ENCODE data around the gene MPRIP. TPM values are rescaled to one million over a fixed set of nuclear protein-coding genes. Genes with fewer than 3 reads are reported as not detected.
A peak's percentile ranks its signal among the peaks of the same experiment; 100 is the strongest.

MPRIP gene
- total and polyA plus RNA-seq, 4 donors = 87.7 to 186 (median 162) TPM

GRCh38 chr17:17127156-17127555, 84.9 kb downstream of the MPRIP start:
- WGBS (ENCODE audit: insufficient coverage) = 100% methylated on average over 2 of the region's 6 CpGs
- H3K9me3 ChIP-seq (ENCODE audit: control insufficient read depth, insufficient read depth, low read length) = no peaks in the 10 kb centered on the region
- no peak overlapping the region for H3K27ac ChIP-seq (ENCODE audit: low read depth, low read length)
- no peak overlapping the region for H3K4me3 ChIP-seq (ENCODE audit: low read depth, low read length)
- peaks cover 50% of the 10 kb centered on the region for H3K4me1 ChIP-seq (ENCODE audit: control insufficient read depth, insufficient read depth, low read length)
- peaks cover 62% of the 10 kb centered on the region for H3K36me3 ChIP-seq (ENCODE audit: control insufficient read depth, insufficient read depth, low read length)
- H3K27me3 ChIP-seq (ENCODE audit: control insufficient read depth, insufficient read depth, low read length) = no peaks in the 10 kb centered on the region
- no peak for DNase-seq (ENCODE audit: low read depth in 4 of 6, low spot score in 6 of 6)

- Histone ChIP-seq H3K27ac (ENCODE audit: low read depth, low read length) (no peak overlapping the region), H3K36me3 (ENCODE audit: control insufficient read depth, insufficient read depth, low read length) (peaks cover 67% of the 10 kb centered on the region), H3K4me1 (ENCODE audit: control insufficient read depth, insufficient read depth, low read length) (peaks cover 57% of the 10 kb centered on the region), H3K4me3 (ENCODE audit: low read depth, low read length) (no peak overlapping the region), H3K9me3 (ENCODE audit: control insufficient read depth, insufficient read depth, low read length) (no peaks in the 10 kb centered on the region), H3K27me3 (ENCODE audit: control insufficient read depth, insufficient read depth, low read length) (no peaks in the 10 kb centered on the region)
- no peak for DNase-seq (ENCODE audit: low read depth in 4 of 6, low spot score in 6 of 6)
- WGBS (ENCODE audit: insufficient coverage) = 95% methylated on average over 9 of the region's 11 CpGs
Measured at GRCh38 chr17:17127730-17128291, 85.6 kb downstream of the MPRIP start.

- no peaks in the 10 kb centered on the region for H3K9me3 ChIP-seq (ENCODE audit: control insufficient read depth, insufficient read depth, low read length)
- 94% methylated on average over 14 of the region's 14 CpGs for WGBS (ENCODE audit: insufficient coverage)
- no peak overlapping the region for H3K27ac ChIP-seq (ENCODE audit: low read depth, low read length)
- DNase-seq (ENCODE audit: low read depth in 4 of 6, low spot score in 6 of 6) = no peak
- peaks cover 64% of the 10 kb centered on the region for H3K4me1 ChIP-seq (ENCODE audit: control insufficient read depth, insufficient read depth, low read length)
- peaks cover 74% of the 10 kb centered on the region for H3K36me3 ChIP-seq (ENCODE audit: control insufficient read depth, insufficient read depth, low read length)
- H3K27me3 ChIP-seq (ENCODE audit: control insufficient read depth, insufficient read depth, low read length) = no peaks in the 10 kb centered on the region
- H3K4me3 ChIP-seq (ENCODE audit: low read depth, low read length) = no peak overlapping the region
Measured at GRCh38 chr17:17128476-17129075, 86.3 kb downstream of the MPRIP start.

- H3K36me3 ChIP-seq (ENCODE audit: control insufficient read depth, insufficient read depth, low read length) = peaks cover 82% of the 10 kb centered on the region
- WGBS (ENCODE audit: insufficient coverage) = 67% methylated on average over 4 of the region's 4 CpGs
- DNase-seq (ENCODE audit: low read depth in 4 of 6, low spot score in 6 of 6) = no peak
- no peaks in the 10 kb centered on the region for H3K9me3 ChIP-seq (ENCODE audit: control insufficient read depth, insufficient read depth, low read length)
- H3K27ac ChIP-seq (ENCODE audit: low read depth, low read length) = no peak overlapping the region
- no peaks in the 10 kb centered on the region for H3K27me3 ChIP-seq (ENCODE audit: control insufficient read depth, insufficient read depth, low read length)
- H3K4me1 ChIP-seq (ENCODE audit: control insufficient read depth, insufficient read depth, low read length) = peaks cover 73% of the 10 kb centered on the region
- H3K4me3 ChIP-seq (ENCODE audit: low read depth, low read length) = no peak overlapping the region
Measured at GRCh38 chr17:17129466-17129865, 87.2 kb downstream of the MPRIP start.

- Histone ChIP-seq H3K4me1 (ENCODE audit: control insufficient read depth, insufficient read depth, low read length) (peaks cover 73% of the 10 kb centered on the region), H3K36me3 (ENCODE audit: control insufficient read depth, insufficient read depth, low read length) (peaks cover 81% of the 10 kb centered on the region), H3K4me3 (ENCODE audit: low read depth, low read length) (no peak overlapping the region), H3K27me3 (ENCODE audit: control insufficient read depth, insufficient read depth, low read length) (no peaks in the 10 kb centered on the region), H3K27ac (ENCODE audit: low read depth, low read length) (no peak overlapping the region), H3K9me3 (ENCODE audit: control insufficient read depth, insufficient read depth, low read length) (no peaks in the 10 kb centered on the region)
- no peak for DNase-seq (ENCODE audit: low read depth in 4 of 6, low spot score in 6 of 6)
- WGBS (ENCODE audit: insufficient coverage) = 77% methylated on average over 9 of the region's 12 CpGs
Measured at GRCh38 chr17:17130077-17130844, 88.0 kb downstream of the MPRIP start.

GRCh38 chr17:17131839-17132238, 89.6 kb downstream of the MPRIP start:
- Histone ChIP-seq H3K27ac (ENCODE audit: low read depth, low read length) (no peak overlapping the region), H3K4me3 (ENCODE audit: low read depth, low read length) (no peak overlapping the region), H3K27me3 (ENCODE audit: control insufficient read depth, insufficient read depth, low read length) (no peaks in the 10 kb centered on the region), H3K9me3 (ENCODE audit: control insufficient read depth, insufficient read depth, low read length) (no peaks in the 10 kb centered on the region), H3K36me3 (ENCODE audit: control insufficient read depth, insufficient read depth, low read length) (peaks cover 85% of the 10 kb centered on the region), H3K4me1 (ENCODE audit: control insufficient read depth, insufficient read depth, low read length) (peaks cover 69% of the 10 kb centered on the region)
- DNase-seq (ENCODE audit: low read depth in 4 of 6, low spot score in 6 of 6) = no peak
- whole genome bisulfite sequencing (ENCODE audit: insufficient coverage) = 38% methylated on average over 3 of the region's 4 CpGs

- H3K27me3 ChIP-seq (ENCODE audit: control insufficient read depth, insufficient read depth, low read length) = no peaks in the 10 kb centered on the region
- peak in 5 of 6 donors; percentile 53 to 90 (median 59) for DNase-seq (ENCODE audit: low read depth in 4 of 6, low spot score in 6 of 6)
- peak overlapping the region; percentile 65 for H3K27ac ChIP-seq (ENCODE audit: low read depth, low read length)
- H3K4me1 ChIP-seq (ENCODE audit: control insufficient read depth, insufficient read depth, low read length) = peaks cover 65% of the 10 kb centered on the region
- WGBS (ENCODE audit: insufficient coverage) = 11% methylated on average over 6 of the region's 8 CpGs
- H3K36me3 ChIP-seq (ENCODE audit: control insufficient read depth, insufficient read depth, low read length) = peaks cover 85% of the 10 kb centered on the region
- H3K4me3 ChIP-seq (ENCODE audit: low read depth, low read length) = no peak overlapping the region
- H3K9me3 ChIP-seq (ENCODE audit: control insufficient read depth, insufficient read depth, low read length) = no peaks in the 10 kb centered on the region
Measured at GRCh38 chr17:17132746-17133145, 90.5 kb downstream of the MPRIP start.

GRCh38 chr17:17134051-17134956, 92.0 kb downstream of the MPRIP start:
- peak in 1 of 6 donors; percentile 74 for DNase-seq (ENCODE audit: low read depth in 4 of 6, low spot score in 6 of 6)
- Histone ChIP-seq H3K36me3 (ENCODE audit: control insufficient read depth, insufficient read depth, low read length) (peaks cover 84% of the 10 kb centered on the region), H3K4me1 (ENCODE audit: control insufficient read depth, insufficient read depth, low read length) (peaks cover 64% of the 10 kb centered on the region), H3K27me3 (ENCODE audit: control insufficient read depth, insufficient read depth, low read length) (no peaks in the 10 kb centered on the region), H3K27ac (ENCODE audit: low read depth, low read length) (no peak overlapping the region), H3K9me3 (ENCODE audit: control insufficient read depth, insufficient read depth, low read length) (no peaks in the 10 kb centered on the region), H3K4me3 (ENCODE audit: low read depth, low read length) (no peak overlapping the region)
- WGBS (ENCODE audit: insufficient coverage) = 67% methylated on average over 13 of the region's 14 CpGs

GRCh38 chr17:17134957-17135333, 92.7 kb downstream of the MPRIP start:
- H3K36me3 ChIP-seq (ENCODE audit: control insufficient read depth, insufficient read depth, low read length) = peaks cover 84% of the 10 kb centered on the region
- no peak overlapping the region for H3K27ac ChIP-seq (ENCODE audit: low read depth, low read length)
- no peak overlapping the region for H3K4me3 ChIP-seq (ENCODE audit: low read depth, low read length)
- DNase-seq (ENCODE audit: low read depth in 4 of 6, low spot score in 6 of 6) = peak in 2 of 6 donors; percentile 55 to 65
- H3K4me1 ChIP-seq (ENCODE audit: control insufficient read depth, insufficient read depth, low read length) = peaks cover 67% of the 10 kb centered on the region
- no peaks in the 10 kb centered on the region for H3K27me3 ChIP-seq (ENCODE audit: control insufficient read depth, insufficient read depth, low read length)
- 14% methylated on average over 2 of the region's 3 CpGs for WGBS (ENCODE audit: insufficient coverage)
- no peaks in the 10 kb centered on the region for H3K9me3 ChIP-seq (ENCODE audit: control insufficient read depth, insufficient read depth, low read length)
